GM12878 (cell line): Measurements from ENCODE around the gene CD2BP2. TPM values are rescaled to one million over a fixed set of nuclear protein-coding genes. Genes with fewer than 3 reads are reported as not detected.

ENCODE experiments used
- E2F8 ChIP-seq: fragments of 450-650 bp; IDR thresholded peaks from 2 replicates; pipeline ENCODE4 v1.6.1; 2018; ENCODE audit warnings: mild to moderate bottlenecking, low read depth, moderate library complexity; ENCODE audit not compliant: partially characterized antibody
- E4F1 ChIP-seq: fragments of 450-650 bp; IDR thresholded peaks from 2 replicates; pipeline ENCODE4 v1.6.1; 2018; ENCODE audit warnings: borderline replicate concordance, mild to moderate bottlenecking; ENCODE audit not compliant: partially characterized antibody
- ESRRA ChIP-seq: IDR thresholded peaks from 2 replicates; pipeline ENCODE4 v1.6.1; 2012; ENCODE audit warnings: mild to moderate bottlenecking, low read length, improper control_type of control experiment
- HSF1 ChIP-seq: fragments of 150-350 bp; IDR thresholded peaks from 2 replicates; pipeline ENCODE4 v1.6.1; 2014; ENCODE audit warnings: mild to moderate bottlenecking, low read depth, low read length
- MTA2 ChIP-seq: fragments of 450-650 bp; IDR thresholded peaks from 2 replicates; pipeline ENCODE4 v1.6.1; 2016; ENCODE audit warnings: low read depth, mild to moderate bottlenecking, moderate library complexity
- MYB ChIP-seq: fragments of 150-350 bp; IDR thresholded peaks from 2 replicates; pipeline ENCODE4 v1.6.1; 2014; ENCODE audit warnings: mild to moderate bottlenecking, low read depth, low read length, borderline replicate concordance
- MYC ChIP-seq: IDR thresholded peaks from 2 replicates; pipeline ENCODE4 v1.6.1; 2011; ENCODE audit warnings: mild to moderate bottlenecking, low read length, moderate library complexity, inconsistent platforms; ENCODE audit not compliant: insufficient read depth, insufficient replicate concordance, insufficient read length, severe bottlenecking
- NKRF ChIP-seq: fragments of 450-650 bp; conservative IDR thresholded peaks from 2 replicates; pipeline ENCODE4 v1.6.1; 2017; ENCODE audit warnings: mild to moderate bottlenecking, moderate library complexity
- NR2F1 ChIP-seq: fragments of 450-650 bp; conservative IDR thresholded peaks from 2 replicates; pipeline ENCODE4 v1.6.1; 2017; ENCODE audit warnings: mild to moderate bottlenecking
- SKIL ChIP-seq: fragments of 450-650 bp; IDR thresholded peaks from 2 replicates; pipeline ENCODE4 v1.6.1; 2017; ENCODE audit warnings: mild to moderate bottlenecking, low read depth, inconsistent platforms; ENCODE audit not compliant: poor library complexity, severe bottlenecking
- TARDBP ChIP-seq: IDR thresholded peaks from 2 replicates; pipeline ENCODE4 v1.6.1; 2016; ENCODE audit warnings: borderline replicate concordance
- TCF3 ChIP-seq: IDR thresholded peaks from 2 replicates; pipeline ENCODE4 v1.6.1; 2012; ENCODE audit warnings: low read depth, mild to moderate bottlenecking, low read length, borderline replicate concordance; ENCODE audit not compliant: insufficient read depth
- WRNIP1 ChIP-seq: IDR thresholded peaks from 2 replicates; pipeline ENCODE4 v1.6.1; 2011; ENCODE audit warnings: low read depth, low read length, improper control_type of control experiment, borderline replicate concordance
- polyA plus RNA-seq, 11 experiments: library from polyadenylated mRNA; depleted of rRNA in 4 of 11; unstranded in 6 of 11; stranded (reverse) in 5 of 11; fragments of >200 nt; fragmentation: Nextera tagmentation in 4 of 11; fragmentation: Illumina TruSeq in 1 of 11; extraction: Ambion mirVana in 4 of 11; extraction: Trizol in 1 of 11; gene quantifications; 1 replicate in 1 of 11; 2 replicates in 10 of 11; pipeline versions ENCODE4 v1.2.1 to v1.2.3, GENCODE V29; 2011 to 2016; ENCODE audit warnings: inconsistent platforms in 2 of 11, missing spikeins in 2 of 11, low read depth in 1 of 11
- total RNA-seq, 4 experiments: library from RNA; depleted of rRNA in 3 of 4; stranded (reverse); fragments of >200 nt in 3 of 4; fragmentation: Illumina TruSeq in 1 of 4; extraction: Trizol in 1 of 4; gene quantifications; 2 replicates each; pipeline versions ENCODE4 v1.2.1 to v1.2.3, GENCODE V29; 2013 to 2021

The CD2BP2 gene
- total and polyA plus RNA-seq, 10 of the 15 experiments (the other 5 are each of a cell fraction or from before 2014, with no cell fraction given), result 3.3 to 47.9 (median 31.8) TPM

GRCh38 chr16:30355144-30355953 is at the start of gene CD2BP2 (continued):
- peak; percentile 54 for TF ChIP-seq SKIL
- TF ChIP-seq WRNIP1, result no peak
- no peak for TF ChIP-seq MYB
- no peak for TF ChIP-seq MYC
- no peak for TF ChIP-seq HSF1
- TF ChIP-seq E2F8, result peak; percentile 99
- peak; percentile 81 for TF ChIP-seq TARDBP
- TF ChIP-seq ESRRA, result no peak
- peak; percentile 90 for TF ChIP-seq MTA2
- TF ChIP-seq TCF3, result peak; percentile 8; the same call in 1 of the 2 replicates
- TF ChIP-seq NKRF, result peak; percentile 81
- TF ChIP-seq E4F1, result peak; percentile 71
- peak; percentile 82 for TF ChIP-seq NR2F1
